ENCODE results near the gene LINC01488. TPM values are rescaled to one million over a fixed set of nuclear protein-coding genes. Genes with fewer than 3 reads are reported as not detected.

LINC01488 gene
- polyA plus RNA-seq, 1 experiment: not detected

DNA sequence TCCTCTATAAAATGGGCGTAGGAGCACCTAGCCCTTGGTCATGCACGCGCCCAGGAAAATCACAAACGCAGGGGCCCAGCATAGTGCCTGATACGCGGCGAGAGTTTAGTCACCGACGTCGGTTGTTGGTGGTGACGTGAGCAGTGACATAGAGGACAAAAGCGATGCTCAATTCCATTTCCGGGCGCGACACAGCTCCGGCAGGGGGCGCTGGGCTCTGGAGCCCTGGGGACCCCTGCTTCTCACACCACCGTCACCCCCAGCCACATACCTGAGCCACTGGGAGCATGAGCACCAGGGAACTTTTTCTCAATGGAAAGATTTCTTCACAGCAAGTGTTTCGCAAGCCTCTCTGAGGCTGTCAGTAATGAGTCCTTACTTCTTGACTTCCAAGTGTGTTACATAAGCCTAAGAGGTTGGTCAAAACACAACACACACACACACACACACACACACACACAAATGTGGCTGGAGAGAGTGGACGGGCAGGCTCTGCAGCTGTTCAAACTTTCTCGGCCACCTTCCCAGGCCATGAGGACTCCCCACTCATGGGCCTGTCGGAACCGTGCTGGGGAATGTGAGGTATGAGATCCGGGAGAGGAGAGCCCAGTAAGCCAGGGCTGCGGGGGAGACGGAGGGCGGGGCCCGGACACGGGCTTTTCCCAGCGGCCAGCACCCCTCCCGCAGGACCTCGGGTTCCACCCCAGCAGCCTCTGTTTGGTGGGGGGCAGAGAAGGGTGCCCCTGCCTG, 36.9 kb upstream of the LINC01488 start:
- CTCF ChIA-PET: interaction anchor here (0.6 to 1.5 kb wide), 2 partner anchors 313 to 519 kb away, joined by 4 to 5 read pairs; no protein-coding TSS in a partner anchor
- H3K9me3 ChIP-seq (ENCODE audit: control insufficient read depth, insufficient read depth, low read length): no peaks in the 10 kb centered on the region; the same call in 1 of the 2 replicates
- H3K27me3 ChIP-seq (ENCODE audit: control insufficient read depth, insufficient read depth, low read length): no peaks in the 10 kb centered on the region
- DNase-seq (ENCODE audit: low read depth, low spot score): peak; percentile 76
- peak overlapping the region; percentile 89 for H3K27ac ChIP-seq (ENCODE audit: low read depth, low read length)
- POLR2A ChIA-PET: interaction anchor here (0.6 to 3.1 kb wide), 6 partner anchors 11 to 768 kb away, joined by 3 to 15 read pairs (median 3); no protein-coding TSS in a partner anchor
- H3K4me3 ChIP-seq (ENCODE audit: low read depth, low read length): no peak overlapping the region
- TF ChIP-seq, protein P1, sequence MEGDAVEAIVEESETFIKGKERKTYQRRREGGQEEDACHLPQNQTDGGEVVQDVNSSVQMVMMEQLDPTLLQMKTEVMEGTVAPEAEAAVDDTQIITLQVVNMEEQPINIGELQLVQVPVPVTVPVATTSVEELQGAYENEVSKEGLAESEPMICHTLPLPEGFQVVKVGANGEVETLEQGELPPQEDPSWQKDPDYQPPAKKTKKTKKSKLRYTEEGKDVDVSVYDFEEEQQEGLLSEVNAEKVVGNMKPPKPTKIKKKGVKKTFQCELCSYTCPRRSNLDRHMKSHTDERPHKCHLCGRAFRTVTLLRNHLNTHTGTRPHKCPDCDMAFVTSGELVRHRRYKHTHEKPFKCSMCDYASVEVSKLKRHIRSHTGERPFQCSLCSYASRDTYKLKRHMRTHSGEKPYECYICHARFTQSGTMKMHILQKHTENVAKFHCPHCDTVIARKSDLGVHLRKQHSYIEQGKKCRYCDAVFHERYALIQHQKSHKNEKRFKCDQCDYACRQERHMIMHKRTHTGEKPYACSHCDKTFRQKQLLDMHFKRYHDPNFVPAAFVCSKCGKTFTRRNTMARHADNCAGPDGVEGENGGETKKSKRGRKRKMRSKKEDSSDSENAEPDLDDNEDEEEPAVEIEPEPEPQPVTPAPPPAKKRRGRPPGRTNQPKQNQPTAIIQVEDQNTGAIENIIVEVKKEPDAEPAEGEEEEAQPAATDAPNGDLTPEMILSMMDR (IDR thresholded peaks at IDR 0.05; ENCODE audit: low read depth, low read length): peak; percentile 32

DNA sequence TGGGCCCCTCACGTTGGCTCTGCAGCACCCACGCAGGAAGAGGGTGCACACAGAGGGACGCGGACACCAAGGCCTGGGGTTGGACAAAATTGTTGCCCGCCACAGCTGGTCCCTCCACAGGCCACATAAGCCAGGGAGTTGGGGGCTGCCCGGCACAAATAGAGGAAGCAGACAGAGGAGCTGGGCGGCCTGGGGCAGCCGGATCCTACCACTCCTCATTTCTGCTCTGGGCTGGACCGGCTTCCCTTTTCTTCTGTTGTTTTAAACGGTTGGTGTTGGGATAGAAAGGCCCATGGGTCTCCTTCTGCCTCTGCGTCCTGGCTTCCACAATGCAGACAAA, 36.4 kb upstream of the LINC01488 start:
- no peak overlapping the region for H3K4me3 ChIP-seq (ENCODE audit: low read depth, low read length)
- peak overlapping the region; percentile 52 for H3K27ac ChIP-seq (ENCODE audit: low read depth, low read length)
- TF ChIP-seq, protein P1 (IDR thresholded peaks at IDR 0.05; ENCODE audit: low read depth, low read length): no peak
- ChIA-PET CTCF (interaction anchor here (1.5 kb wide), 1 partner anchor 314 kb away, joined by 4 read pairs; no protein-coding TSS in a partner anchor), POLR2A (interaction anchor here (0.6 to 3.1 kb wide), 4 partner anchors 10 to 768 kb away, joined by 3 to 15 read pairs (median 3); no protein-coding TSS in a partner anchor)
- no peak for DNase-seq (ENCODE audit: low read depth, low spot score)
- no peaks in the 10 kb centered on the region for H3K27me3 ChIP-seq (ENCODE audit: control insufficient read depth, insufficient read depth, low read length)
- no peaks in the 10 kb centered on the region; the same call in 1 of the 2 replicates for H3K9me3 ChIP-seq (ENCODE audit: control insufficient read depth, insufficient read depth, low read length)

DNA sequence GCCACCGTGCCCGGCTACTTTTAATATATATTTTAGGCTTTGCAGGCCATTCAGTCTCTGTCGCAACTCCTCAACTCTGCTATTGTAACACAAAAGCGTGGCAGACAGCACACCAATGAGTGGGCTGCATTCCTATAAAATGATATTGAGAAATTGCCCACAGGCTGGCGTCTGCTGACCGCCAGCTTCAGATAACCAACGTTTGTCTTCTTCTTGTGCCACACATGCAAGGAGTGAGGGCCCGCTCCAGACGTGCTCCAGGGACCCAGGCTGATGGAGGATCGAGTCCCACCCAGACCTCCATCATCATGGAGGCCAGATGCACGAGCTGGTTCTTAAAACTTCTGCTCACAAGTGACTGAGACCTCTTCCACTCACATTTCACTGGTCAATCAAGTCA, 35.4 kb upstream of the LINC01488 start:
- ChIA-PET POLR2A (no interaction called here), CTCF (no interaction called here)
- DNase-seq (ENCODE audit: low read depth, low spot score): no peak
- Histone ChIP-seq H3K27me3 (ENCODE audit: control insufficient read depth, insufficient read depth, low read length) (no peaks in the 10 kb centered on the region), H3K27ac (ENCODE audit: low read depth, low read length) (no peak overlapping the region), H3K4me3 (ENCODE audit: low read depth, low read length) (no peak overlapping the region), H3K9me3 (ENCODE audit: control insufficient read depth, insufficient read depth, low read length) (no peaks in the 10 kb centered on the region; the same call in 1 of the 2 replicates)
- TF ChIP-seq, protein P1 (IDR thresholded peaks at IDR 0.05; ENCODE audit: low read depth, low read length): no peak

DNA sequence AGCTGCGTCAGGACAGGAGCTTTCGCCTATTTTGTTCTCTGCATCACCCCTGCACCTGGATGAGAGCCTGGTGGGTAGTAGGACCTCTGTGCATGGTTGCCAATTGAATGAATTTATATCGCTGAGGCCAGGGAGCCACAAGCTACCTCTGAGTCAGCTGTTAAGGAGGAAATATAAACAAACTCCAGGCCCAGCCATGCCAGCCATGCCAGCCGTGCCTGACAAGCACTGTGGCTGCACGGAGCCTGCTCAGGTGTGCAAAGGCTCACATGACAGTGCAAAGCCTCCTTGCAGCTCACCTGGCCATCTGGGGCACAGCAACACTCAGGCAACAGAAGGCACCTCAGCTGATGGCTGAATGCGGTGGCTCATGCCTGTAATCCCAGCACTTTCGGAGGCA, 33.7 kb upstream of the LINC01488 start:
- TF ChIP-seq, protein P1 (IDR thresholded peaks at IDR 0.05; ENCODE audit: low read depth, low read length): no peak
- ChIA-PET CTCF (interaction anchor here (0.8 kb wide), 1 partner anchor 316 kb away, joined by 4 read pairs; no protein-coding TSS in a partner anchor), POLR2A (no interaction called here)
- no peak for DNase-seq (ENCODE audit: low read depth, low spot score)
- Histone ChIP-seq H3K9me3 (ENCODE audit: control insufficient read depth, insufficient read depth, low read length) (peaks cover 3% of the 10 kb centered on the region), H3K27me3 (ENCODE audit: control insufficient read depth, insufficient read depth, low read length) (no peaks in the 10 kb centered on the region), H3K27ac (ENCODE audit: low read depth, low read length) (no peak overlapping the region), H3K4me3 (ENCODE audit: low read depth, low read length) (no peak overlapping the region)

All from AG04450 (cell line).